HG03565 (cell line): ENCODE data around the gene PARD6G.
"Not testable (repeated sequence)": the region's sequence is repeated elsewhere in the genome, so short reads cannot be mapped to it uniquely, and the experiment has no call there.

Source experiments
- ATAC-seq: cut with Tn5 transposase; IDR thresholded peaks from one replicate; pipeline ENCODE4 v1.9.1; 2021; ENCODE audit warnings: mild to moderate bottlenecking, moderate library complexity; ENCODE audit not compliant: unreplicated experiment

PARD6G gene

GRCh38 chr18:80176334-80177073 lies 70.8 kb downstream of the PARD6G start:
- ATAC-seq, result no peak

GRCh38 chr18:80175451-80176204 lies 71.7 kb downstream of the PARD6G start:
- ATAC-seq, result no peak

GRCh38 chr18:80173060-80173459 lies 74.3 kb downstream of the PARD6G start:
- ATAC-seq, result no peak

GRCh38 chr18:80172056-80172455 lies 75.3 kb downstream of the PARD6G start:
- no peak for ATAC-seq

- no peak for ATAC-seq
These were observed 76.1 kb downstream of the PARD6G start for GRCh38 chr18:80171054-80171872.

GRCh38 chr18:80170395-80171053 lies 76.8 kb downstream of the PARD6G start:
- ATAC-seq, result no peak

- ATAC-seq, result no peak
These were observed 77.7 kb downstream of the PARD6G start for GRCh38 chr18:80169607-80170006.

GRCh38 chr18:80168982-80169381 lies 78.3 kb downstream of the PARD6G start:
- ATAC-seq, result no peak

GRCh38 chr18:80168346-80168745 lies 79.0 kb downstream of the PARD6G start:
- ATAC-seq, result no peak

- no peak for ATAC-seq
These were observed 79.4 kb downstream of the PARD6G start for GRCh38 chr18:80167931-80168330.

- no peak for ATAC-seq
These were observed 80.0 kb downstream of the PARD6G start for GRCh38 chr18:80167331-80167730.

GRCh38 chr18:80166725-80167124 lies 80.6 kb downstream of the PARD6G start:
- no peak for ATAC-seq

- no peak for ATAC-seq
These were observed 81.1 kb downstream of the PARD6G start for GRCh38 chr18:80166240-80166639.

- ATAC-seq, result not testable (repeated sequence)
These were observed 82.5 kb downstream of the PARD6G start for GRCh38 chr18:80164727-80165355.

- no peak for ATAC-seq
These were observed 84.1 kb downstream of the PARD6G start for GRCh38 chr18:80163183-80163582.

- ATAC-seq, result no peak
These were observed 85.4 kb downstream of the PARD6G start for GRCh38 chr18:80161781-80162417.

GRCh38 chr18:80159713-80160636 lies 87.3 kb downstream of the PARD6G start:
- no peak for ATAC-seq

GRCh38 chr18:80158365-80158764 lies 88.9 kb downstream of the PARD6G start:
- ATAC-seq, result no peak
